HG03565 (cell line): ENCODE results near the gene PRKCE.

Experiments
- ATAC-seq: cut with Tn5 transposase; IDR thresholded peaks from one replicate; pipeline ENCODE4 v1.9.1; 2021; ENCODE audit warnings: mild to moderate bottlenecking, moderate library complexity; ENCODE audit not compliant: unreplicated experiment

Gene PRKCE

GRCh38 chr2:46126571-46126970 is 475.1 kb downstream of the PRKCE start:
- no peak for ATAC-seq

DNA sequence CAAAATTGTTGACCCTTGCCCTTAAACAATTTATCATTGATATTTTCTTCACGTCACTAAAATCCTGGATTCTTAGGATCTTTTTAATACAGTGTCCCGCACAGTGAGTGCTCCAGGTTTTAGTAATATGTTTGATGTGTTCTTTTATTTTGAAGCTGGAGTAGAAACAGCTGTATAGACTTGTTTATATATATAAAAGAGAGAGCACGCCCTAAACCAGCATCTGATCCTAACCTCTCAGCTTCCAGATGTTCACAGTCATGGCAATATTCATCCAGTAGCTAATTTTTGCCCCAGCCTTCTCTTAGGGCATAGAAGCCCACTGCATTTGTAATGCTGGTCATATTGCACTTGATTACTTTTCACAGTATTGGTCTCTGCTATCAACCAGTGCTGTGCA is 475.7 kb downstream of the PRKCE start:
- no peak for ATAC-seq

DNA sequence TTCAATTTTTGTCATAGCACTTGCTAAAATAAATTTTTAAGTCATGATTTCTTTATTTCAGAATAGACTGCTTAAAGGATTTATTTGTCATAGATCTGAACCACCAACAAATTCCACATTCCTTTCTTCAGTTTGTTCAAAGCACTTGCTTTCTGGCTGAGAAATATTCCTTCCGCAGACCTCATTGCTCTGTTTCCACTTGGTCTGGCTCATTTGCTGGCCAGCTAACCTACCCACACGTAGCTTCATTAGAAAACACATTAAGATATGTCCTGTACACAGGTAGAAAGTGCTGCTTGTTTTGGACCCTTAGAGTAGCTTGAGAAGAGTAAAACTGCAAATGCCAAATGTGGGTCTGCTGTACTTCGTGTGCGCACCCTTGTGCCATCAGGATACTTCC is 479.0 kb downstream of the PRKCE start:
- ATAC-seq: no peak

DNA sequence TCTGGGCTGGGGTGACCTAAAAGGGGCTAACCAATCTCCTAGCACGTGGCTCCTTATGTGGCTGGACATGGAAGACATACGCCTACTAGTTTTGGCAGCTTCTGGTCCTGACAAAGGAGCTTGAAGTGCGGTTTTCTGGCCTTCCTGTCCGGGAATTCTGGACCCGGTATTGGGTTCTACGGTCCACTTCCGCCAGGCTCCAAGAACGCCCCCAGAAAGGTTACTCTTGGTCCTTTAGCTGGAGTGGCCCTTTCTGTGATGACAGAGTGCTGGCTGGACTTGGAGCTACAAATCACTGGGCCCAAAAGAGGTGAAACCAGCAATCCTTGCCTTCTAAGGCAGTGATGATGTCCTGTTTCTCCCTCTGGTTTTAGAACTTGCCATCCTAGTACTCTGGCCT is 481.5 kb downstream of the PRKCE start:
- ATAC-seq: no peak

DNA sequence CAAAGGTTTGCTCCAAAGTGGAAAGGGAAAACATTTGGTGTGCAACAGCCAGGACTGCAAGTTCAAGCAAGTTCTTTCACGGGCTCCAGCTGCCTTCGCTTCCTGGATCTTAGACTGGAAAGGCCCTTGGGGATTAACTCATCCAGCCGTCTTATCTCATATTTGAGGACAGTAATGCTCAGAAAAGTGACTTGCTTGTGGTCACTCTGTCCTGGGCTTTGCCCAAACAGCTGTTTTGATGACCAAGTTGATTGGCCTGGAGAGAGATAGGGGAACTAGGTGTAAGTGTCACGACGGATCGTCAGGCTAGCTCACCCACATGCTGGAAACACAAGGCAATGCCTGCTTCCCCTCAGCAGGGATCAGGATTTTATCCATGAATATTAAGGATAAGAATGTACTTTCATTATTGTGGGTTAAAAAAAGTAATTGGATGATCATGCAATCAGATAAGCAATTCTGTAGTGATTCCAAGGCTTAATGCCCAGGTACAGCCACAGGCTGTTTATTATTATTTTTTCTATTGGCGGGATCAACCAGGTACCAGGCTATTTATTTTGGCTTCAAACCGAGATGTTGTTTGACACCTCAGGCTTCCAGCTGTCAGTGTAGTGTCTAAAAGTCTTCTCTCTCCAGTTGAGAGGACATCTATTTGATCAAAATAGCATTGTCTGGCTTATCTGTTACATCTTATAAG is 483.2 kb downstream of the PRKCE start:
- ATAC-seq: no peak

DNA sequence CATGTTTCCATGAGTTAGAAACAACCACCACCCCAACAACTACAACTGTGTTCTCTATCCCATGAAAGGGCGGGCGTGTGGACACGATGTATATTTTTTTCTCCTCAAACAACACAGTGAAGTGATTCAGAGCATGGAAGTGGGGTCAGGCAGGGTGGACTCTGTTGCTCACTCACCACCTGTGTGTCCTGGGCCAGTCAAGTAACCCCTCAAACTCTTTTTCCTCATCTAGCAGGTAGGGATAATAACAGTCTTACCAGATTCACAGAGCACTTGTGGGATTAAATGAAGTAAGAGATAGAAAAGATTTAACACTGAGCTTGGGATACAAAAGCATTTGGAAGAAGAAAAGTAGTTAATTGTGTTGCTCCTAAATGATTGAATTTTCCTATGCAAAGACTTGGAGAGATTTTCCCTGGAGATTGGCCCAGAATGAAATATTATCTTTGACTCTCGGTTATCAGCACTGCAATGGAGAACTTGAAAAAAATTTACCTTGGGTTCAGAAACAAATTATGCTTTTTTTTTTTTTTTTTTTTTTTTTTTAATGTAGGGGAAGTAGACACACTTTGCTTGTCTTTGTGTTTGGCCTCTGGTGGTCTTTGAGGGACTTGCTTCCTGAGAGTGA is 483.9 kb downstream of the PRKCE start:
- no peak for ATAC-seq

- ATAC-seq: no peak
These were observed 484.5 kb downstream of the PRKCE start for GRCh38 chr2:46135958-46136357.

- no peak for ATAC-seq
These were observed 485.0 kb downstream of the PRKCE start for GRCh38 chr2:46136481-46136880.

GRCh38 chr2:46136953-46137352 is 485.5 kb downstream of the PRKCE start:
- no peak for ATAC-seq

DNA sequence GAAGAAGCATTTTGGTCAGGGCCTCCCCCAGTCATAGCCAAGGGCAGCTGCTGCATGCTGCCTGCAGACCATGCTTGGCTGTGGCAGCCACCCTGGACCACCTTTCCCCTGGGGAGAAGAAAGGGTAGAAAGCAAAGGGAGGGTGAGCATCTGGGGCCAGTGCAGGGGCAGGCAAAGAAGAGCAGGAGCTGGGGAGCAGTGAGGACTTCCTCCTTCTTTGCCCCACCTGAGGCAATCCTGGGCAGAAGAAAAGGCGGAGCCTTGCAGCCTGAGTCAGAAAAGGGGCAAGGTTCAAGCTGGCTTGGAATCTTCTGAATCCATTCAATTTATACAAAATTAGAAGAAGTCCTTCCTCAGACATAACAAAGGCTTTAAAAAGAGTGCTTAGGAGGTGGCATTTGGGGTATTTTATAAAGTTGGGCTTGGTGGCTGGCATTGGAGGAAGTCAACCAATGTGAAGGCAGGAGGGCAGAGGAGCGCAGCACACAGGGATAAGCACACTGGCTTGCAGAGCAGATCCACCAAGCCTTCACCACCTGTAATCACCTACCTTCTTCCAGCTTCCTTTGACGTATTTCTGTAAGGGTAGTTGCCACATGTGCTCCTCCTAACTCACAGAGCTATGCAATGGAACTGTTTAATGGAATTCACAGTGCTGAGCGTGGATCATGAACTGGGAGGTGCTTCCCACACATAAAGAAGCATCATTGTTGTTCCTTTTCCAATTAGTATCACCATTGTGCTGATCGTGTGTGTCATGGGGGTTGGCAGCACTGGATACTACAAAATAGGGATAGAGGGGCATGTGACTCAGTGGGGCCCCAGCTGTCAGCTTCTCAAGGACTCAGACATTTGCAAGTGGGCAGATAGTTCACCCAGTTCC is 491.3 kb downstream of the PRKCE start:
- no peak for ATAC-seq

DNA sequence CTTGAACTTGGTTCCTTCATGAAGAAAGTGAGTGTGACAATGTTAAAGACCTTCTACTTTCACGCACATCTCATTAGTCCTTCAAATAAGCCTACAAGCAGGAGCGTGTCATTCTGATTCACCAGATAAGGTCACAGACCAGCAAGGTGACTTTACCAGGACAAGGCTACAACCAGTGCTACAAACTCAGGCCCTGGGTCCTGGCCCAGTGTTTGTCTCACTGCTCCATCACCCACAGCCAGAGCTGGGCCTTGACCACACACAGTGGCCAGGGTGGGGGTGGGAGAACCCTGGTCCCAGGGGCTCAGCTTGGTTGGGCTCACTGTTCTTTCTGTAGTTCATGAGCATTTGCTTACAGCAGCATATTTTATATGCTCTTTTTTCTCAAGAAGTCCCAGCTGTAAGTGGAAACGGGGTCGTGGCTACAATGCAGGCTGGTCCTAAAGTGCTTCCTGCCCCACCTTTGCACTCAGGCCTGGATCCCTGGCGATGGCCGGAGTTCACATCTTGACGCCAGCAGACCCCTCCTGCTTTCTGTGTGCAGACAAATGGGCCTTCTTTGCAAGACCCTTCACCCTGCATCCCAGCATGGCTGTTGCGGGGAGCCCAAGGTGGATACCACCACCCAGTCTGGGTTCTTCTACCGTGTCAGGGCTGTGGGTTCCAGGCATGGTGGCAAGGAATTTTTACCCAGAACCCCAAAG is 492.1 kb downstream of the PRKCE start:
- no peak for ATAC-seq

DNA sequence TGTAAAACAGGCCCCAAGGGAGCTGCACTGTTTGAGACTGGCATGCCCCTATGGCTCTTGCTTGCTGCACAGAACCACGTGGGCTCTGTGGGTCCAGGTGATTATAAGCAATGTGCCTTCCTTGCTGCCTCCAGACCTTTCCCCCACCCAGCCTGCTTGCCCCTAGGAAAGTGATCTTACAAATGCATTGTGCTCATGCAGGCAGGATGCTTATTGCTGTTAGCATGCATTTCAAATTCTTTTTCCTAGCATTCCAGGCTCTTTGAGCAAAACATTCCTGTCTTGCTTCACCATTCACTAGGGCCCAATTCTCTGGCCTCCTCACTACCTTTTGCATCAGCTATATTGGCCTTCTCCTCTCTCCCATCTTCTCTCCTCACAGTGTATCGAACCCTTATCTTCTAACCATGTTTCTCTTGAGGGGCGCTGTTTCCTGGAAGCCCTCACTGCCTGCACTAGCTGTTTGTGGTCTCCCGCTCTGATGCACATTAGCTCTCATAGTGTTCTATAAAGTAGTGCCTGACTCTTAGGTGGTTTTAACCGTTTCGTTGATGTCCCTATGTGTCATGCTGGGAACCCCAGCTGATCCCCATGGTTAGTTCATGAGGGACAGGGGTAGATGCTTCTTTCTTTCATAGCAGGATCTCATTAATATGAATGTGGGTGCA is 492.8 kb downstream of the PRKCE start:
- no peak for ATAC-seq

DNA sequence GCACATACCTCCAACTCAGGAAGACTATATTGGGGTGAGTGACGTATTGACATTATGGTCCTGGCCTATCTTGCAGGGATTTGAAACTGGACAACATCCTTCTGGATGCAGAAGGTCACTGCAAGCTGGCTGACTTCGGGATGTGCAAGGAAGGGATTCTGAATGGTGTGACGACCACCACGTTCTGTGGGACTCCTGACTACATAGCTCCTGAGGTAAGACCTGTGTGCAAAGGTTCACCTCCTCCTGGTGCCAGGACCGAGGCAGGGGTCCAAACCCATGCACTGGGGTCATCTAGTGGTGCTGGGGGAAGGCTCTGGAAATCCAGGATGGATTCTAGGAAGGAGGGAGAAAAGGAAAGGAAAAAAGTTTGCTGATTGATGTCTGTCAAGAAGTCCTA is 493.5 kb downstream of the PRKCE start:
- no peak for ATAC-seq

DNA sequence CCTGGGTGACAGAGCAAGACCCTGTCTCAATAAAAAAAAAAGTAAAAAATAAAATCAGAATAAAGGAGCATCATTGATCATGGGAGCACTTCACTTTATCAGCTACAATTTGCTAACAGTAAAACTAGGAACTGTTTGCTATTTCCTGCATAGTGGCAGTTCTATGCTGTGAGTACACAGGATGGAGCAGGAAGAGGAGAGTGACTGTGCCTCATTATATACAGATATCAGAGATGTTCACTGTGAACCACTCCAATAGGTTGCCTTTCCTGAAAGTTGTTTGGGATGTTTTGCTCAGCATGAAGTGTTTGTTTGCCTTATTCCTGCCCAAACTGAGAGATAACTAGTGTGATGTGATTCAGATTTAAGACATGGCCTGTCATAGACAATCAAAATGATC is 494.4 kb downstream of the PRKCE start:
- no peak for ATAC-seq

DNA sequence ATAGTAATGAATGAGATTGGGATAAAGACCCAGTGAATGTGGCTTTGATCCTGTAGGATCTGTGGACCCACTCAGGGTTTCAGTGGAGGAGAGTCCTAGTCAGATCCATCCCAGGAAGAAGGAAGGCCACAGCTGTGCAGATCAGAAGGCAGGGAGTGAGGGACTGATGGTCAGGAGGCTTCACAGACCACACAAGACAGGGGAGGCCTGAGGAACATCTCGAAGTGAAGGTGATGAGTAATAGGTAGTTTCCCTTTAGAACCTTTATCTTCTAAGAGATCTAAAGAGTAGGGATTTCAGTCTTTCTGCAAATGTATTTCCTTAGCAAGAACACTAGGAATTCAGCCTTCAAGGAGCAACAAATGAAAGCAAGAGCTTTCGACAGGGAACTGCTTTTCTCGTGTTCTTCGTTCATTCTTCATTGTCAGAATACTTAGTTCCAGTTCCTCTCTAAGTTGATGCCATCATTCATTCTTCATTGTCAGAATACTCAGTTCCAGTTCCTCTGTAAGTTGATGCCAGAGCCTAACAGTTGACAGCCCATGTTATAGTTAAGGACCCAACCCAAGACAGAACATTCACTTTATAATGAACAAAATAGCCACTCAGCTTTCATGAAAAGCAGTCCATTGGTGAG is 495.5 kb downstream of the PRKCE start:
- no peak for ATAC-seq

DNA sequence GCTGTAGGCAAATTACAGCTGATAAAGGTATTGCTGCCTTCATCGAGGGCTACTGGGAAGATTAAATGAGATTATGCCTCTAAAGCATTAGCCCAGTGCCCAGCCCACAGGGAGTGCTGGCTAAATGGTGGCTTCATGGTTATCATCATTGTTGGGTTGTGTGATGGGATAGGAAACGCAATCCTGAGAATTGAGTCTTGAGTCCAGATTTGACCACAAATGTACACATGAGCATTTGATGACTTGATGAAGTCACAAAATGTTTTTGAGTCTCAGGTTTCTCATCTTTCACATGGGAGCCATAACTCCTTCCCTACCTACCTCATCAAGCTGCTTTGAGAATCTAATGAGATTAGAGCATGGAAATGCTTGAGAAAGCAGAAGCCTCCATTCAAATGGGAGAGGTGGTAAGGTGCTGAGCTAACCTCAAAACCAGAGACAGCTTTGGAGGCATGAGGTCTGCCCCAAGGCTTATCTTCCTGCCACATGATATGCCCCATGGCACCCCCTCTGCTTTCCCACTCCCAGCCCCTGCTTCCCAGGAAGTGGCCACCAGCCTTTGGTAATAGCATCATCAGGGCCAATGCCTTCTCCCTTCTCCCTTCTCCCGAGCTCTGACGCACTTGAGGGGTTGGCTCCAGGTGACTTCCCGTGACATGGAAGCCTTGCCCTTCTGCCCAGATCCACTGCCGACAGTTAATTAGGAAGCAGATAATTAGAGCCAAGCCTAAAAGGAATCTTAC is 496.3 kb downstream of the PRKCE start:
- no peak for ATAC-seq

DNA sequence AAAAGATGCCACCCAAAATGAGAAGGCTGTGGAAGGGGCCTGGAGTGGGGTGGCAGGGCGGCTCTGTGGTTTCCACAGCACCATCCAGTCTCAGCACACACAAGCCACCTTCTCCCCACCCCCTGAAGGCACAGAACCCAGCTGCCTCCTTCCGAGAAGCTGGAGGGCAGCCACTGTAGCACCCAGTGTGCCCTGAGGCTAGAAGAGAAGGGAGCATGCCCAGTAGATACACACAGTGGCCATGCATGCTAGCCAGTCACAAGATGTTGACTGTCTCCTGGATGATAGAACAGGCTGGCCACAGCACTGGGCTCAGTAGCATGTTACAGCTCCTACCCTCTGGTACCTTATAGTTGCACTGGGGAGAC is 496.9 kb downstream of the PRKCE start:
- ATAC-seq: no peak

GRCh38 chr2:46150445-46150955 is 499.0 kb downstream of the PRKCE start:
- ATAC-seq: no peak

DNA sequence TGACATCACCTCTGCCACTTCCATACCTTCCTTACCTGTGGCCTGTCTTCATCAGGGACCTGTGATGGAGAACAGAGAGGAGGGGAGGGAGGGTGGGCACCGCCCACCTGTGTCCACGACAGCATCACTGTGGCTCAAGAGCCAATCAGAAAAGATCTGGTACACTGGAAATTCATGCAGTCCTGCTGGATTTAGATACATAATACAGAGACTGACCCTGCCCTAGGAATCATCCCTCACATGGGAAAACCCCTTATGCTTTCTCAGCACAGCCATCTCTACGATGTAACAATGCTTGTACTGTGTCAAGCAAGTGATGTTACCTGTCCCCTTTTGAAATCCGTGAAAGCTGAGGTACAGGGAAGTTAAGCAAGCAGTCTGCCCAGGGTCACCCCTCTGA is 500.1 kb downstream of the PRKCE start:
- ATAC-seq: no peak
